Panc1 (cell line): Measurements from ENCODE around the gene IL22RA1. TPM values are rescaled to one million over a fixed set of nuclear protein-coding genes. Genes with fewer than 3 reads are reported as not detected.
A peak's percentile ranks its signal among the peaks of the same experiment; 100 is the strongest.

Source experiments
- ATAC-seq: fragments of 200-7000 bp; cut with Tn5 transposase; 2 replicates; pipeline ENCODE4 v1.9.1; 2020; ENCODE audit warnings: mild to moderate bottlenecking, moderate library complexity
- Bru-seq: library from RNA; stranded (reverse); fragments of 400-500 nt; gene quantifications from one replicate; lab custom pipeline; 2021; lab: Mats Ljungman, UMichigan
- BruChase-seq, 2 experiments: library from RNA; stranded (reverse); fragments of 400-500 nt; gene quantifications; one replicate each; lab custom pipeline; 2021; lab: Mats Ljungman, UMichigan
- BruUV-seq: library from RNA; stranded (reverse); fragments of 400-500 nt; replicated peaks from 2 replicates; lab custom pipeline; 2021; lab: Mats Ljungman, UMichigan
- CTCF ChIA-PET: fragments of 300-600 bp; sonication (Branson Sonifier 250); formaldehyde crosslinking; loops from one replicate; lab custom pipeline; 2022; ENCODE audit warnings: antibody characterized with exemption; lab: Charles Lee
- POLR2A ChIA-PET: fragments of 300-600 bp; sonication (Branson Sonifier 250); formaldehyde crosslinking; loops from one replicate; lab custom pipeline; 2022; ENCODE audit warnings: antibody characterized with exemption; lab: Charles Lee
- DNase-seq: peaks from one replicate; pipeline ENCODE4 v3.0.0-alpha.2; 2010; ENCODE audit warnings: low read depth, low spot score
- H3K27ac ChIP-seq: 2 replicates; pipeline ENCODE4 v1.5.1; 2011; ENCODE audit warnings: mild to moderate bottlenecking, low read length, inconsistent platforms
- H3K27me3 ChIP-seq: fragments of 200-500 bp; sonication (Bioruptor generic); 2 replicates; pipeline ENCODE4 v1.6.0; 2014; ENCODE audit warnings: low read length, inconsistent platforms; ENCODE audit not compliant: control insufficient read depth, insufficient read depth
- H3K36me3 ChIP-seq: fragments of 200-500 bp; sonication (Bioruptor generic); 2 replicates; pipeline ENCODE4 v1.5.1; 2014; ENCODE audit warnings: inconsistent platforms, mild to moderate bottlenecking, low read length, moderate library complexity; ENCODE audit not compliant: control insufficient read depth, insufficient read depth
- H3K4me1 ChIP-seq: 2 replicates; pipeline ENCODE4 v1.5.1; 2011; ENCODE audit warnings: inconsistent platforms, mild to moderate bottlenecking, low read length, moderate library complexity; ENCODE audit not compliant: control insufficient read depth, insufficient read depth
- H3K4me3 ChIP-seq, 2 experiments: 2 replicates each; pipeline ENCODE4 v1.5.1; 2011 to 2012; ENCODE audit warnings: low read depth in 2 of 2, low read length in 2 of 2, mild to moderate bottlenecking in 2 of 2, inconsistent platforms in 1 of 2, moderate library complexity in 1 of 2
- H3K9me3 ChIP-seq: fragments of 200-500 bp; sonication (Bioruptor generic); 2 replicates; pipeline ENCODE4 v1.5.1; 2014; ENCODE audit warnings: low read depth, mild to moderate bottlenecking, inconsistent platforms, low read length, moderate library complexity; ENCODE audit not compliant: control insufficient read depth, insufficient read depth
- CTCF ChIP-seq: fragments of 450-650 bp; IDR thresholded peaks from 2 replicates; pipeline ENCODE4 v1.5.1; 2017; ENCODE audit warnings: mild to moderate bottlenecking
- POLR2AphosphoS5 ChIP-seq: IDR thresholded peaks from 2 replicates; pipeline ENCODE4 v1.6.1; 2012; ENCODE audit warnings: mild to moderate bottlenecking, low read depth, low read length, moderate library complexity
- REST ChIP-seq, 2 experiments: IDR thresholded peaks; 2 replicates each; pipeline ENCODE4 v1.6.1; 2011 to 2012; ENCODE audit warnings: low read depth in 2 of 2, control low read depth in 1 of 2, low read length in 1 of 2, mild to moderate bottlenecking in 1 of 2, moderate library complexity in 1 of 2; ENCODE audit not compliant: insufficient read depth in 1 of 2
- SIN3A ChIP-seq: IDR thresholded peaks from 2 replicates; pipeline ENCODE4 v1.6.1; 2012; ENCODE audit warnings: low read depth, mild to moderate bottlenecking, low read length, moderate library complexity, borderline replicate concordance; ENCODE audit not compliant: insufficient read depth
- TCF7L2 ChIP-seq: IDR thresholded peaks from 2 replicates; pipeline ENCODE4 v1.6.1; 2011; ENCODE audit warnings: mild to moderate bottlenecking, low read depth, low read length, inconsistent platforms
- in situ Hi-C: cut with HindIII; loops from 2 replicates; pipeline ENCODE4 v1.10.0; 2016; ENCODE audit warnings: low sequenced_read_pairs, low pct_unique_long_range_greater_than_20kb
- intact Hi-C: fragments of 100-400 bp; cut with micrococcal nuclease; formaldehyde crosslinking; loops from one replicate; pipeline ENCODE4 v1.10.0; 2022; ENCODE audit not compliant: unreplicated experiment
- long read RNA-seq: library from polyadenylated mRNA; unstranded; transcript quantifications from one replicate; pipeline ENCODE4 v2.0.0, GENCODE V29; 2021; ENCODE audit not compliant: unreplicated experiment
- polyA plus RNA-seq: library from polyadenylated mRNA; unstranded; fragments of >200 nt; gene quantifications from one replicate; pipeline ENCODE4 v1.2.1, GENCODE V29; 2012; ENCODE audit warnings: missing spikeins; ENCODE audit not compliant: insufficient read length
- total RNA-seq: library from RNA; stranded (reverse); gene quantifications from one replicate; pipeline ENCODE4 v1.2.1, GENCODE V29; 2021; ENCODE audit not compliant: unreplicated experiment

Gene IL22RA1
- 1.1 TPM for total RNA-seq
- polyA plus RNA-seq: 1.8 TPM
- Bru-seq, nascent RNA: percentile 35 among the genes with signal in this experiment
- percentile 30 among the genes with signal in this experiment for BruChase-seq, experiment 1, labeled RNA remaining after a 2-hour chase
- percentile 26 among the genes with signal in this experiment for BruChase-seq, experiment 2, labeled RNA remaining after a 6-hour chase
- long read RNA-seq, partial matches to known transcripts: 1 of 2 reads
- long read RNA-seq, other reads (novel, unspliced or antisense): 1 of 2 reads

GRCh38 chr1:24142546-24143534 is at the start of gene IL22RA1:
Gene IL22RA1 (minus strand): TSS chr1:24143140. CDS start chr1:24143082, 58 bp downstream.
- in situ Hi-C loops: no loop called here
- no peaks in the 10 kb centered on the region for H3K9me3 ChIP-seq
- H3K36me3 ChIP-seq: no peaks in the 10 kb centered on the region
- peak within 1 kb of the TSS; percentile 51 to 79 for H3K4me3 ChIP-seq
- ATAC-seq: peak; percentile 91
- H3K27me3 ChIP-seq: no peaks in the 10 kb centered on the region
- H3K4me1 ChIP-seq: peaks cover 4% of the 10 kb centered on the region; the same call in 1 of the 2 replicates
- CTCF ChIA-PET: interaction anchor here (0.6 kb wide), 1 partner anchor 447 kb away, joined by 7 read pairs; no protein-coding TSS in a partner anchor
- TF ChIP-seq SIN3A (no peak), CTCF (no peak), POLR2AphosphoS5 (no peak)
- DNase-seq: no peak
- BruUV-seq: no TSS peak
- POLR2A ChIA-PET: interaction anchor here (0.6 kb wide), 1 partner anchor 61 kb away, joined by 4 read pairs; no protein-coding TSS in a partner anchor
- peak within 1 kb of the TSS; percentile 67 for H3K27ac ChIP-seq
- intact Hi-C loops: no loop called here

GRCh38 chr1:24191860-24192259 is 48.9 kb upstream of the IL22RA1 start:
- DNase-seq: peak; percentile 25
- Histone ChIP-seq H3K4me3 (no peak overlapping the region), H3K9me3 (no peaks in the 10 kb centered on the region), H3K4me1 (peaks cover 5% of the 10 kb centered on the region; the same call in 1 of the 2 replicates), H3K27ac (no peak overlapping the region), H3K27me3 (no peaks in the 10 kb centered on the region), H3K36me3 (no peaks in the 10 kb centered on the region)
- no peak for ATAC-seq
- TF ChIP-seq REST (IDR thresholded peaks at IDR 0.05; ENCODE audit: insufficient read depth in 1 of 2, low read depth in 2 of 2, low read length in 1 of 2) (no peak), TCF7L2 (no peak), SIN3A (no peak), POLR2AphosphoS5 (no peak), CTCF (no peak)
- ChIA-PET CTCF (interaction anchor here (2.0 kb wide), 1 partner anchor 7 kb away, joined by 6 read pairs; no protein-coding TSS in a partner anchor), POLR2A (no interaction called here)
- in situ Hi-C loops (no loop called here), intact Hi-C loops (no loop called here)
- BruUV-seq: no TSS peak
